ENCODE measurements around the gene VPS39.

VPS39 gene

DNA sequence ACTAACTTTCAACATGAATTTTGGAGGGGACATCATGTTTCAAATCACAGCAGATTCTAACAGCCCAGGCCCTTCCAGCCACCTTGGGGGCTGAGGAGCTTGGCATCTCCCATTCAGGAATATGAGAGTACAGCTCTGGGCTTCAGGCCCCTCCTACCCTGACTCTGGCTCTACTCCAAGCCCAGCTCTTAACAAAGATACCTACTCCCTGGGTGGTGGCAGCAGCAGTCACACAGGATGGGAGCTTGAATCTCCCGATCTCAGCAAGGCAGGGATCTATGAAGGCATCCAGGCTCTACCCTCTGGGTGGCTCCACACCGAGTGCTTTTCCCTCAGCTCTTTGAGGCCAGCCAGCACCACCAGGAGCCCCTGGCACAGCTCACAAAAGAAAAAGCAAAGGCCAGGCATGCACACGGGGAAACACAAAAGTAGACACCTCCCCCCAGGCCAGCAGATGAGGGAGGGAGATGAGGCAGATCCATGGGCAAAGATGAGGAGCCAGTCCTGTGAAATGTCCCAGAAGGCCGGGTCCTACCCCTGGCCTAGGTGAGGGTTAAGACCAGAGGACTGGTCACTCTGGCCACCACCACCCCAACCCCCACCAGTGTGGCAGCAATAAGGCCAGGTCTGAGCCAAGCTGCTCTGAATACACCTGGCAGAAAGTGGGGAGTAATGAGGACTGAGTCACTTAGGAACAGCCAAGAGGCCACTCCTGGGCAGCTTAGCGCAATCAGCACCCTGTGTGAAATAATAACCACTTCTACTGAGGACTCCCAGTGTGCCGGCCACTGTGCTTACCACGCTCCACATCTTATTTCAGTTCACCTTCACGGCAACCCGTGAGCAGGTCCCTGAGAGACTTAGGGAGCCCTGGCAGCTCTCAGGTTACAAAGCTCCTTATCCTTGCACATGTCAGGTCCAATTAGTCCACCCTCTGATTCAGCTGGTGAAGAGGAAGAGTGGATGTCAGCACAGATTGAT lies 76.0 kb downstream of the VPS39 start:
- DNase-seq (ENCODE audit: low read depth in 2 of 2), result no peak

DNA sequence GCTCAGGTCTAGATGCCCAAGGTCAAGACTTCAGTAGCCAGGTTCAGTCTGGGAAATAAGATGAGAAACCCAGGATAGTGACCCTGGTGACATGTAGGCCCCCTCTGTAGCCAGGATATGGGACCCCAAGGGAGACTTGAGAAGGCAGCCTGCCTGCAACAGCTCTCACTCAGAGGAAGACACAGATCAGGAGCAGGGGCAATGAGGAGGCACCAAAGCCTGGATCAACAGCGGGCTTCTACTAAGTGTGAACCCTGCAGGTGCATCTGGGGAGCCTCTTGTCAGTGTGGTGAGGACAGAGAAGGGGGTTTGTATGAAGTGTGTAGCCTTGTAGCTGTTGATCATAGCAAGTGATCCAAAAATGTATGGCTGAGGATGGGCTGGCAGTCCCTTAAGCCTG lies 77.1 kb downstream of the VPS39 start:
- DNase-seq (ENCODE audit: low read depth in 2 of 2), result no peak

DNA sequence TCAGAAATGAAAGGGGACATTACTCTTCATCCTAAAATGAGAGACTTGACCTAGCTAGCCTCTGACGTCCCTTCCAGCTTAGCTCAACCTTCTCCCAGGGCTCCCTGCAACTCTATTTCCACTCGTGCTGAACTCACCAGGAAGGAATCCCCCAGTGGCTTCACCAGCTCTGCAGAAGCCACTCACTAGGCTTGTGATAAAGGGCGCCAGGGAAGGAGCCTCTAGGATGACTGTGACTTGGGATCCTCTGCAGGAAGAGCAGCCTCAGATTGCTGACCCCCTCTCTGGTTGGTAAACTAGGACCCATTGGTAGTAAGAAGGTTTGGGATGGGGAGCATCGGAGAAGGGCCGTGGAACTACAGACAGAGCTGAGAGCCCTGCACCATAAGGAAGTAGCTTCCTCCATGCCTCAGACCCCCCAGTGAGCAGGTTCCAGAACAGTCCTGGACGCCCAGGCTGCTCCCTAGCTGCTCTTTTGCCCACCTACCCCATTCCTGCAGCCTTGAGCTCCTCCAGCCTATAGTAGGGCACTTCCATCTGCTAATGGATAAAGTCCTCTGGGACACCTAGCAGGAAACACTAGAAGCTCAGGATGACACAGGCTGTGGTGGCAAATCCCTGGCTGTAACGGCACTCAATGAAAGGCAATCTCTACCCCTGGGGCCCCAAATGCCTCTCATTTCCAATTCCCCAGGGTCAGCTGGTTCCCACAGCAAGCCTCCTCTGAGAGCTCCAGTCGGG lies 77.7 kb downstream of the VPS39 start:
- DNase-seq (ENCODE audit: low read depth in 2 of 2), result no peak

DNA sequence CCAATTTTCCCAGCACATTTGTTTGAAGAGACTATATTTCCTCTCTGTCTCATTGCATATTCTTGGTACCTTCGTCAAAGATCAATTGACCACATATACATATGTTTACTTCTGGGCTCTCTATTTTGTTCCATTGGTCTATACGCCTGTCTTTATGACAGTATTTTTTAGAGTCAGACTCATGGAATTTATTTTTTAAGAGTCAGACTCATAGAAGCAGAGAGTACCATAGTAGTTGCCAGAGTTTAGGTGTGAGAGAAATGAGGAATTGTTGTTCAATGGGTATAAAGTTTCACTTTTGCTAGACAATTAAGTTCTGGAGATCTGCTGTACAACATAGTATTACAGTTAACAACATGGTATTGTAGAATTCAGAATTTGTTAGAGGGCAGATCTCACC lies 78.7 kb downstream of the VPS39 start:
- DNase-seq (ENCODE audit: low read depth in 2 of 2), result no peak

DNA sequence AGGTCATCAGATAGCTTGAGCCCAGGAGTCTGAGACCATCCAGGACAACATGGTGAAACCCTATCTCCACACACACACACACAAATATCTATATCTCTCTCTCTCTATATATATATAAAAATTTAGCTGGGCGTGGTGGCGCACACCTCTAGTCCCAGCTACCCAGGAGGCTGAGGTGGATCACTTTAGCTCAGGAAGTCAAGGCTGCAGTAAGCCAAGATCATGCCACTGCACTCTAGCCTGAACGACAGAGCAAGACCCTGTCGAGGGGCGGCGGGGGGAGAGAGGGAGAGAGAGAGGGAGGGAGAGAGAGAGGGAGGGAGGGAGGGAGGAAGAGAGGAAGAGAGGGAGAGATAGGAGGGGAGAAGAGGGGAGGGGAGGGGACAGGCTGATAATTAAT lies 79.6 kb downstream of the VPS39 start:
- DNase-seq (ENCODE audit: low read depth in 2 of 2), result no peak

DNA sequence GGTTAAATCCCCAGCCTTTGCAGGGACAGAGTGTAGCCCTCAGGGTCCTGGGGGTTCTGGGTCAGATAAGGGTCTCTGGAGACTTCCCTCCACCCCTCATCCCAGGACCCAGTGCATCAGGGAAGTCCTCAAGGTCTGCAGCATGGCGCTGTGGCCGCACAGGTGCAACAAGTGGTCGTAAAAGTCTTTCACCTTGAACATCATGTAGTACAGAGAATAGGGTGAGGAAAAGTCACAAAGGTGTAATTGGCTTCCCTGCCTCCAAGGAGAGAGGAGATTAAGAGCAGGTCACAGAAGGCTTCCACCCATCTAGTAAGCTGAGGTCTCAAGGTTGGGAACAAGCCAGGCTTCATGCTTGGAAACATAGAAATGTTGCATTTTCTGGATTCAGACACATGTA lies 84.6 kb downstream of the VPS39 start:
- DNase-seq (ENCODE audit: low read depth in 2 of 2), result no peak

DNA sequence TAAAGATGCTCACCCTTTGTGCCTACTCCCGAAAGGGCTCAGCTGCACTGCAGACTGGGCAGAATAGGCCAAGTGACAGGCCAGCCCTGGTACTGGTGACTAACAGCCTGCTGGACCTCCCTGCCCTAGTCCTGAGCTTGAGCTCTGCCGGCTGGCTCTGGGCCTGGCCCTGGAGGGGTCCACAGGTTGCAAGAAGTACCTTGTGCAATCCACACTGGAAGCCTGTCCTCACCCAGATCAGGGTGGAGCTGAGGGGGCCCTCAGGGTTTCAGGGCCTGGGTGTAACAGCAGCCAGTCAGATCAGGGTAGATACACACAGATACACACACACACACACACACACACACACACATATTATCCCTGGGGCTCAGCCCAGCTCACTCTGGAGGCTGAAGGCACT lies 86.4 kb downstream of the VPS39 start:
- no peak for DNase-seq (ENCODE audit: low read depth in 2 of 2)

DNA sequence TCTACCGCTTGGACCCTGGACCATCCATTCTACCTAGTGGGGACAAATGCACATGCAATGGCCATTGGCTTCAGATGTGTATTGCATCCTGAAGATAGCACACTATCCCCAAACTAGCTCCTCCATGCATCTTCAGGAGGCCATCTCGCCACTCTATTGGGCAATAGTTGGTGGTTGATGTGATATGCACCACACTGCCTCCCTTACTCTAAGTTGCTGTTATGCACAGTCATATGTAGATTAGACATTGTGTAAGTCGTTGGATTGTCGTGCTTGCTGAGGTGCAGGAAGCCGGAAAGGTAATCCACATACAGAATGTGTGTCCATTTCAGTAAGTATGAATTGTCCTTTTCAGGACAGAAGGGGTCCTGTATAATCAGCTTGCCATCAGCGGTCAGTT lies 87.1 kb downstream of the VPS39 start:
- no peak for DNase-seq (ENCODE audit: low read depth in 2 of 2)

DNA sequence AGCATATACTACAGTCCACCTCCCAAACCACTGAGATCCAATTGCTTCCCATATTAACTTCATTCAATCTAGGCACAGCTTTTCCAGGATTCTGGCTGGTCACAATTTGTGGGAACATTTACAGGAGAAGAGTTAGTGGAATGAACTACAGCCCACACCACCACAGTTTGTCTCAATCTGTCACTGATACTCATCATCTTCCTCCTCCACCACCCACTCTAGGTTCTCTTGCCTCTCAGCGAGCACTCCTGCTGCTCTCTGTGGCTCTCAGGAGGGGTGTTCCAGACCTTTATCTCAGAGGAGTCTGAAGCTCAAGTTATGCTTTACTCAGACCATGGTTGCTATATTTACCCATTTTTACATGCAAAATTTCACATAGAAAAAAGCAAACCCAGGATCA lies 87.8 kb downstream of the VPS39 start:
- DNase-seq (ENCODE audit: low read depth in 2 of 2), result no peak

DNA sequence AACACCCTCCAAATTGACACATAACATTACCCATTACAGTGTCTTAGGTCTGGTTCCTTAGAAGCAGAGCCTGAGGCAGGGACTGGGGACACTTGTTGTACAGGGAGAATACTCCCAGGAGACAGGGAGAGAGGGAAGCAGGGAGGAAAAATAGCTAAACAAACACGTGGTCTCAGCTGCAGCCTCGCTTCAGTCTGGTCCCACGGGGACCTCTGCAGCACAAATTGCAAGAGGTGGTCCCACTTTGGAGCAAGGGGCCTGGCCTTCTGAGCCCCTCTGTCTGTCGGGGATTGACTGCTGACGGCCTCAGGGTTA lies 88.7 kb downstream of the VPS39 start:
- DNase-seq (ENCODE audit: low read depth in 2 of 2), result no peak

DNA sequence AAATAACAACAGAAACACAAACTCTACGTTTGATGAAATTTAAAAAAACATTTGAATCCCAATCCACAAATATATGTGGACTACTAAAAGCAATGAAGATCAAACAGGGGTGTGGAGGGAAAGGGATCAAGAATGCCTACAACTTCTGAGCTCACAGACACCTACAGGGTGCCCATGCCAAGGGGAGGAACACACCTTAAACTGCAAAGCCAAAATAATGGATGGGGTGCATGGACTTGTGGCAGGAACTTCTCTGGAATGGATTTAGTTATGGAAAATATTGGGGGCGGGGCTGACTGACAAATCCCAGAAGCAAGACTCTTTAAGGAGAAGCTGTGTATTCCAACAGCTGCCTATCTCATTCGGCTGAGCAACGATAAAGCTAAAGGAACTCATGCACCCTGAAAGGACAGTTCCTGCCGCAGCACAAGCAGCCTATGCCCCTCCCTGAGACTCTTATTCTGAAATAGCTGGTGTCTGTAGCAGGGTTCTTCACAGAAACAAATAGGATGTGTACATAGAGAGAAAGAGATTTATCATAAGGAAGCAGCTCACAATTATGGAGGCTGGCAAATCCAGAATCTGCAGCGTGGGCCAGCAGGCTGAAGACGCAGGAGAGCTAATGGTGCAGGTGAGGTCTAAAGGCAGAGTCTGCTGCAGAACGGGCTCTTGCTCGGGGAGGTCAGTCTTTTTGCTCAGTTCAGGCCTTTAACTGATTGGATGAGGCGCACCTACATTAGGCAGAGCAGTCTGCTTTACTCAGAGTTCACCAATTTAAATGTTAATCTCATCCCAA lies 89.3 kb downstream of the VPS39 start:
- DNase-seq (ENCODE audit: low read depth in 2 of 2), result no peak

DNA sequence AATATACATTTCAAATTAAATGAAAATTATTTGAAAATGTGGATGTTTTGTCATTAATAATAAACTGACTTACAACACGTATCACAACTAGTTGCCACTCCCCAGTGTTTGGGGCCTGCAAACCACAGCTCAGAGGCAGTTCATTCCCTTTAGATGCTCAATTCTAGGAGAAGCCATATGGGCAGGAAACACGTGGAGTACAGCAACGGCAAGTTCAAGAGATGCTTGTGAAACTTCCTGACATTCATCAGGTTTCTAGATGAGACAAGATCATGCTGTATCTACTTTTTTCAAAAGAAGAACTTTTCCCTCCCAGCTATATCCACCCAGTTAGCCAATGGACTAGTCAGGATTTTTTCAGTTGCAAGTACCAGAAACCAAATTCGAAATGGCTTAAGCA lies 96.2 kb downstream of the VPS39 start:
- no peak for DNase-seq (ENCODE audit: low read depth in 2 of 2)

DNA sequence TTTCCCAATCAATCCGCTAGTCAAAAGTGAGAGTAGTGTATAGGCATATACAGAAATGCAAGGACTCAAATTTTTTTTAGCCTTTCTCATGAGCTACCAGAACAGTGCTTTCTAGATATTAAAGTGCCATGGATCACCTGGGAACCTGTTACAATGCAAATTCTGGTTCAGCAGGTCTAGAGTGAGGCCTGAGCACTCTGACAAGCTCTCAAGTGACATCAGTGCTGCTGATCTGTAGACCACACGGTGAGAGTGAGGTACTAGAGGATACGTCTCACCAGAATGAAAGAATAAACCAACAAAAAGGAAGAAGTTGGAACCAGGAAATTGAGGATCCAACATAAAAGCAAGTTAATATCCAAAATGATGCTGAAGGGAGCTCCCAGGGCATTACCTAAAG lies 97.7 kb downstream of the VPS39 start:
- DNase-seq (ENCODE audit: low read depth in 2 of 2), result no peak

DNA sequence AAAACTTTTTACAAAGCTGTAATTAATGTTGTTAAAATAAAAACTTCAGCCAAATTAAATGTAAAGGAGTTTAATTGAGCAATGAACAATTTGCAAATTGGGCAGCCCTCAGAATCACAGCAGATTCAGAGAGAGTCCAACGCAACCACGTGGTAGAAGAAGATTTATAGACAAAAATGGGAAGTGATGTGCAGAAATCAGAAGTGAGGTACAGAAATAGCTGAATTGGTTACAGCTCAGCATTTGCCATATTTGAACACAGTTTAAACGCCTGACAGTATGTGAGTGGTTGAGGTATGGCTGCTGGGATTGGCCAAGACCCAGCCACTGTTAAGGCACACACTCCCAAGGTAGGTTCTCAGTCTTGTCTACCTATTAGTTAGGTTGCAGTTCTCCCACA lies 99.3 kb downstream of the VPS39 start:
- no peak for DNase-seq (ENCODE audit: low read depth in 2 of 2)
